Suprapubic skin (tissue), 4 donors: ENCODE measurements around the gene FYTTD1.

Experiments used
- CTCF ChIP-seq, 2 donors: fragments of 200-600 bp in 1 of 2; fragments of 450-650 bp in 1 of 2; sonication (generic) in 1 of 2; IDR thresholded peaks; one replicate each; pipeline ENCODE4 v1.5.1; 2016 to 2019; ENCODE audit warnings: antibody characterized with exemption in 2 of 2, mild to moderate bottlenecking in 1 of 2, moderate library complexity in 1 of 2
- POLR2A ChIP-seq, 2 donors: fragments of 450-650 bp; IDR thresholded peaks; one replicate each; pipeline ENCODE4 v1.6.1; 2017; ENCODE audit warnings: antibody characterized with exemption in 2 of 2, mild to moderate bottlenecking in 2 of 2, moderate library complexity in 2 of 2
- POLR2AphosphoS5 ChIP-seq, 3 donors: sonication (generic); formaldehyde crosslinking; IDR thresholded peaks; one replicate each; pipeline ENCODE4 v1.6.1; 2017; ENCODE audit warnings: antibody characterized with exemption in 3 of 3

- TF ChIP-seq POLR2A (IDR thresholded peaks at IDR 0.05) (no peak), CTCF (IDR thresholded peaks at IDR 0.05) (no peak), POLR2AphosphoS5 (IDR thresholded peaks at IDR 0.05) (no peak)
Observed at GRCh38 chr3:197807969-197808587, 58.4 kb downstream of the FYTTD1 start.
